ENCODE measurements around the gene LIG3. TPM values are rescaled to one million over a fixed set of nuclear protein-coding genes. Genes with fewer than 3 reads are reported as not detected.

The LIG3 gene
- total RNA-seq, 1 experiment from 2014 or later: 25.5 TPM

DNA sequence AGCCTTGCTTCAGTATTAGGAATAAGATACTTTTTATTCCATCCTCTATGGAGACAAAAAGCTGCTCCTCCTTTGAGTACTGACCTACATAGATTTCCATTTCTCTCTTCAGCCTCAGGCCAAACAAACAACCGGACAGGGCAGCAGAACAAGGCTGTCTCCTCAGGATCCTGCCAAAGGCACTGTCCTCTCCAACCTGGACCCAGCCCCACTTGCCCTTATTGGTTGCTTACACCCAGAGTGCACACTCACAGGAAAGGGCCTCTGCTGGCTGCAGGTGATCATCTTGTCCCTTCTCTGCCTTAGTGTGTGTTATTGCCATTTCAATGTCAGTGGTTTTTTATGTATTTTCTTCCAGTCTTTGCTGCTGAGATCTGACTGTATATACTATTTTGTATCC, 26.6 kb downstream of the LIG3 start:
- intact Hi-C loops (cut with micrococcal nuclease; ENCODE audit: unreplicated experiment): no loop called here
- no peaks in the 10 kb centered on the region for H3K9me3 ChIP-seq (ENCODE audit: insufficient read depth, low read depth)
- no peak overlapping the region for H3K27ac ChIP-seq
- no peaks in the 10 kb centered on the region for H3K9me2 ChIP-seq (ENCODE audit: insufficient read depth)
- H2AFZ ChIP-seq: no peak overlapping the region
- no peaks in the 10 kb centered on the region for H3K36me3 ChIP-seq (ENCODE audit: low read depth)
- CTCF ChIA-PET: no interaction called here
- peaks cover 12% of the 10 kb centered on the region for H3K4me1 ChIP-seq (replicated peaks; ENCODE audit: insufficient read depth)
- H4K20me1 ChIP-seq (ENCODE audit: insufficient read depth): no peaks in the 10 kb centered on the region
- DNase-seq: no peak
- no peaks in the 10 kb centered on the region for H3K79me2 ChIP-seq (ENCODE audit: low read depth)
- BruUV-seq (replicated peaks): no TSS peak
- no peaks in the 10 kb centered on the region for H3K27me3 ChIP-seq (ENCODE audit: insufficient read depth, low read depth)
- H3K4me2 ChIP-seq: no peak overlapping the region
- no peak overlapping the region for H3K4me3 ChIP-seq
- TF ChIP-seq EZH2 (IDR thresholded peaks at IDR 0.05; ENCODE audit: low read depth): no peak
- TF ChIP-seq, protein P1, sequence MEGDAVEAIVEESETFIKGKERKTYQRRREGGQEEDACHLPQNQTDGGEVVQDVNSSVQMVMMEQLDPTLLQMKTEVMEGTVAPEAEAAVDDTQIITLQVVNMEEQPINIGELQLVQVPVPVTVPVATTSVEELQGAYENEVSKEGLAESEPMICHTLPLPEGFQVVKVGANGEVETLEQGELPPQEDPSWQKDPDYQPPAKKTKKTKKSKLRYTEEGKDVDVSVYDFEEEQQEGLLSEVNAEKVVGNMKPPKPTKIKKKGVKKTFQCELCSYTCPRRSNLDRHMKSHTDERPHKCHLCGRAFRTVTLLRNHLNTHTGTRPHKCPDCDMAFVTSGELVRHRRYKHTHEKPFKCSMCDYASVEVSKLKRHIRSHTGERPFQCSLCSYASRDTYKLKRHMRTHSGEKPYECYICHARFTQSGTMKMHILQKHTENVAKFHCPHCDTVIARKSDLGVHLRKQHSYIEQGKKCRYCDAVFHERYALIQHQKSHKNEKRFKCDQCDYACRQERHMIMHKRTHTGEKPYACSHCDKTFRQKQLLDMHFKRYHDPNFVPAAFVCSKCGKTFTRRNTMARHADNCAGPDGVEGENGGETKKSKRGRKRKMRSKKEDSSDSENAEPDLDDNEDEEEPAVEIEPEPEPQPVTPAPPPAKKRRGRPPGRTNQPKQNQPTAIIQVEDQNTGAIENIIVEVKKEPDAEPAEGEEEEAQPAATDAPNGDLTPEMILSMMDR (conservative IDR thresholded peaks at IDR 0.05): no peak
- peaks cover 16% of the 10 kb centered on the region; the same call in 1 of the 2 replicates for H3F3A ChIP-seq (ENCODE audit: insufficient read depth, low read depth)
- POLR2A ChIA-PET (ENCODE audit: unreplicated experiment): no interaction called here

DNA sequence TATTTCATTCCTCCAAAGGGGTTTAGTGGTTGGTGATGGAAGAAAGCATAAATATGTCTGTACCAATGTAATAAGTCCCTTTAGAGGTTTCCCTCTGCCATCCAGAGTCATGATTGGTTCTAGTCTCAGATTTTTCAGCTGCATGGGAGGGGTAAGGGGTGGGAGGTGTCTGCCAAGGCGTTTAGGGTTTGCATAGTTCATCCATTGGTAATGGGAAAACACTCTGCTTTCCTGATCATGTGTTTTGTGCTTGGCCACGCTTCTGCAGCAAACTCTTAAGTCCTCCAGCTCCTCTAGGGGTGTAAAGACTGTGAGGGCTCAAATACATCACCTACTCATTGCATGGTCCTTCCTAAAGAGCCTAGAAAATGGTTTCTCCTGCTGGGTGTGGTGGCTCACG, 29.8 kb downstream of the LIG3 start:
- Histone ChIP-seq H4K20me1 (ENCODE audit: insufficient read depth) (no peaks in the 10 kb centered on the region), H2AFZ (no peak overlapping the region), H3K27ac (no peak overlapping the region), H3K9me2 (ENCODE audit: insufficient read depth) (no peaks in the 10 kb centered on the region), H3K36me3 (ENCODE audit: low read depth) (no peaks in the 10 kb centered on the region), H3K9me3 (ENCODE audit: insufficient read depth, low read depth) (no peaks in the 10 kb centered on the region), H3K79me2 (ENCODE audit: low read depth) (no peaks in the 10 kb centered on the region), H3K4me3 (no peak overlapping the region), H3K4me1 (replicated peaks; ENCODE audit: insufficient read depth) (no peaks in the 10 kb centered on the region), H3K27me3 (ENCODE audit: insufficient read depth, low read depth) (no peaks in the 10 kb centered on the region), H3F3A (ENCODE audit: insufficient read depth, low read depth) (no peaks in the 10 kb centered on the region), H3K4me2 (no peak overlapping the region)
- ChIA-PET POLR2A (ENCODE audit: unreplicated experiment) (no interaction called here), CTCF (no interaction called here)
- no TSS peak for BruUV-seq (replicated peaks)
- no peak for DNase-seq
- intact Hi-C loops (cut with micrococcal nuclease; ENCODE audit: unreplicated experiment): no loop called here
- TF ChIP-seq, protein P1 (conservative IDR thresholded peaks at IDR 0.05): no peak
- no peak for TF ChIP-seq EZH2 (IDR thresholded peaks at IDR 0.05; ENCODE audit: low read depth)

DNA sequence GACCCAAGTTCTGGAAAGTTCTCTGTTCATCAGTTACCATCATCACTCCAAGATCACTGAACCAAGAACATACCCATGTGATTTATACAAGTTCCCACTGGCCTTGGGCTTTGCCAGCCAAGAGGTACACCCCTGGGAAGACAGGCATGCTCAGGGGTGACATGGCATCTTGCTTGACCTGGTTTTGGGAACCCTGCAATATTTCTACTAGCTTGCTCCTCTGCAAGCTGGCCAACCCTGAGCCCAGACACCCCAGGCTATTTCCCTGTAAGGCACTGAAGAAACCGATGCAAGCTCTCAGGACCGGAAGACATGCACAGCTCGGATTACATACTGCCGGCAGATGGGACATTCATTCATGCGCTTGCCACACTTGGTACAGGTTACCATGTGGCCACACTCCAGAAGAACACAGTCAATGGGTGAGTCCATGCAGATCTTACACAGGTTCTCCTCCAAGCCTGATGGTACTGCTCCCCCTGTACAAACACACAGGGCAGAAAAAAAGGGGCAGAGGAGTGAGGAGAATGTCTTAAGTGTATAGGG, 31.4 kb downstream of the LIG3 start:
- no peak overlapping the region for H3K27ac ChIP-seq
- H3K36me3 ChIP-seq (ENCODE audit: low read depth): no peaks in the 10 kb centered on the region
- CTCF ChIA-PET: no interaction called here
- H3K79me2 ChIP-seq (ENCODE audit: low read depth): no peaks in the 10 kb centered on the region
- no peaks in the 10 kb centered on the region for H3K27me3 ChIP-seq (ENCODE audit: insufficient read depth, low read depth)
- intact Hi-C loops (cut with micrococcal nuclease; ENCODE audit: unreplicated experiment): no loop called here
- POLR2A ChIA-PET (ENCODE audit: unreplicated experiment): interaction anchor here (0.7 kb wide), 1 partner anchor 32 kb away, joined by 7 read pairs; no protein-coding TSS in a partner anchor
- H4K20me1 ChIP-seq (ENCODE audit: insufficient read depth): no peaks in the 10 kb centered on the region
- H3K9me3 ChIP-seq (ENCODE audit: insufficient read depth, low read depth): no peaks in the 10 kb centered on the region
- H3K4me3 ChIP-seq: no peak overlapping the region
- H3F3A ChIP-seq (ENCODE audit: insufficient read depth, low read depth): no peaks in the 10 kb centered on the region
- no TSS peak for BruUV-seq (replicated peaks)
- no peak overlapping the region for H3K4me2 ChIP-seq
- no peak for DNase-seq
- no peaks in the 10 kb centered on the region for H3K4me1 ChIP-seq (replicated peaks; ENCODE audit: insufficient read depth)
- no peaks in the 10 kb centered on the region for H3K9me2 ChIP-seq (ENCODE audit: insufficient read depth)
- no peak overlapping the region for H2AFZ ChIP-seq
- TF ChIP-seq, protein P1 (conservative IDR thresholded peaks at IDR 0.05): no peak
- no peak for TF ChIP-seq EZH2 (IDR thresholded peaks at IDR 0.05; ENCODE audit: low read depth)
